GM18520 (cell line): ENCODE results near the gene ITGB1BP1.

Experiments
- ATAC-seq: cut with Tn5 transposase; IDR thresholded peaks from one replicate; pipeline ENCODE4 v1.9.1; 2021; ENCODE audit not compliant: unreplicated experiment

ITGB1BP1 gene

DNA sequence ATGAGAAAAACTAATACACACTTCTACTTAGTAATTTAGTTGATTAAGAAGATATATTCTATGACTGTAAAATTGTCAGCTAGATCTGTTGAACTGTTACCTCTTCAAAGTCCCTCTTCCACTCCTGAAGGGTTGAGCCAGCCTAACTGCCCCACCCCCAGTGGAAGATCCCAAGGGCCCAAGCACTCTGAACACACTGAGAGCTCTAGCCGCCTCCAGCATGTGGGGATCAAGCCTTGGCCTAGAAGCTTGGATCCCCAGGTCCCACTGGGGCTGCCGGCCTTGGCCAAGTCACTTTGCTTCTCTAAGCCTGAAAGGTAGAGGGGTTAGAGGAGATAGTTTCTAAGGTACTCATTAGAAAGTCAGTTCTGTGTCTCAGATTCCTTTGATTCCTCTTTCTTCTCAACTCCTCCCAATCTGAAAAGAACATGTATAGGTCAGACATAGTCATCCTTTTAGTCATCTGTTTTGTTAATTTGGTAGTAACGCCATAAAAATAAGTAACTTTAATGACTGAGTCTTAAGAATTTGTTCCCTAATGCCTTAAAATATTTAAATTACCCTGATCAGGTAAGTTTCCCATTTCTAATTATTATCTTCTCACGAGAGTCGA, 5.7 kb upstream of the ITGB1BP1 start:
- no peak for ATAC-seq

DNA sequence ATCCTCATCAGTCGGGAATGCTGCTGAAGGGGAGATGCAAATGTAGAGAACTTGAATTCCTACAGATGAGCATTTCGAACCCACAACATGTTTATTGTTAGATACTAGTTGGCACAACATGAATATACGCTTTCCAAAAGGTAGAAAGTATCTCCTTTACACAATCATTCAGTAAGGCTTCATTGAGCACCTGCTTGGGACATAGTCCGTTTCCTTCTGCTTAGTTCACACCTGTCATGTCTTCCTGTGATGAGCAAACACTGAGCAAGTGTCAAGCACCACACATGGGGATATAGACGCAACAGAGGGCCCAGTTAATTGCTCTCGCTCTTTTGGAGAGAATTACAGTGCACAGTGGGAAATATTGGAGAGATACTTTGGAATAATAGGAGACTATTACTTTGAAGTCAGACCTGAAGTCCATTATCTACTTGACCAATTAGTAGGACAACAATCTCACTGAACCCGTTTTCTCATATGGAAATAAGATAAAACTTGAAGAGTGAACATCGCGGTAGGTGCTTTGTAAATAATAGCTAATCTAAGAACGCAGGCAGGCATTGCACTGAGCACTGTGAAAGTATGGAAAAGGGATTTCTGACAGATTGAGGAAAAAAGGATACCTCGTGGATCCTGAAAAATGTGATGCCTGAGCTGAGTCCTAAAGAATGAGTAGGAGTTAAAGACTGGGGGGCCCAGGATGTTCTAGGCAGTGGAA, 1.3 kb upstream of the ITGB1BP1 start:
- no peak for ATAC-seq

DNA sequence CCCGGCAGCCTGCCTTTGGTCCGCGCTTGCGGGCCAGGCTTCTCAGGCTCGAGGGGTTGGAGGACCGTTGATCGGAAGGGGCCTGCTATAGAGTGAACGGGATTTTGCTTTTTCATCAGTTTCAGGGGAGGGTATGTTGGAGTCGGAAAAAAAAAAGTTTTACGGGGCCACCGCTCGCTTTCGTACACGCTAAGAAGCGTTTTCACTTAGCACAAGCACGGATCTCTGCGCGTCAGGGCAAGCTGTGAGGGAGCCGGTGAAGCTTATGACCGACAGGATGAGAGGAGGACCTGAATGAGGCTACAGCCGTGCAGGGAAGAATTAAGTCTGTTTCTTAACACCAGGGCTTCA, 569 bp upstream of the ITGB1BP1 start:
- no peak for ATAC-seq

DNA sequence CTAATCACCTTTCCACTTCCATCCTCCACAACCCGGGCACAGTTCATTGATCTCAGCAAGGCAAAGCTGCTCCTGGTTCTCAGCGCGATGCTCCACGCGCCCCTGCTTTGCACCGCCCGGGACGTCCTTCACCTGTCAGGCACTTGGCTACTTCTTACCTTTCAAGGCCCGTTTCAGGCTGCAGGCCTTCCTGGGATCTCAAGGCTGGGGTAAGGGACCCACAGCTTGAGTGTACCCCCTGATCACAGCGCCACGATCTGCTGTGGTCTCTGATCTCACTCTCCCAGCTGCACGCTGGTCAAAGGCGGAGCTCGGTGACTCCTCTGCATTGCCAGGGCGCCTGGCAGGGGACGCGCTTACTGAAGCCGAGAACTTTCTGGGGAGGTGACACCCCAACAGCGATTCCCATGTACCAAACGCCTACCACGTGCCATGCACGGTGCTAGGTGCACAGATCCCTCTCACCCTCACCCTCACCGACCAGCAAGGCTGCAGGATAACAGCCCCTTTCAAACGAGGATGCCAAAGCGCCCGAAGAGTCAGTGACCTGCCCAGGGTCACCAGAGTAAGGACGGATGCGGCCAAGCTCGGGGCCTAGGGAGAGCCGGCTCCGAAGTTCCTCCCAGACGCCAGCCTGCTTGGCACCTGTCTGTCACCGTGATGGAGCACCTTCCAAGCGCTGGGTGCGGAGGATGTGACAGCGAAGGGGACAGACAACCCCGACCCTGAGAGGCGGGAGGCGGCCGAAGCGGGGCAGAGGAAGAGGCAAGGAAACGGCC, 818 bp downstream of the ITGB1BP1 start:
- peak; percentile 7 for ATAC-seq

GRCh38 chr2:9420495-9420894, 2.8 kb downstream of the ITGB1BP1 start:
- no peak for ATAC-seq

- ATAC-seq, result no peak
Observed at GRCh38 chr2:9419541-9419940, 3.8 kb downstream of the ITGB1BP1 start.

DNA sequence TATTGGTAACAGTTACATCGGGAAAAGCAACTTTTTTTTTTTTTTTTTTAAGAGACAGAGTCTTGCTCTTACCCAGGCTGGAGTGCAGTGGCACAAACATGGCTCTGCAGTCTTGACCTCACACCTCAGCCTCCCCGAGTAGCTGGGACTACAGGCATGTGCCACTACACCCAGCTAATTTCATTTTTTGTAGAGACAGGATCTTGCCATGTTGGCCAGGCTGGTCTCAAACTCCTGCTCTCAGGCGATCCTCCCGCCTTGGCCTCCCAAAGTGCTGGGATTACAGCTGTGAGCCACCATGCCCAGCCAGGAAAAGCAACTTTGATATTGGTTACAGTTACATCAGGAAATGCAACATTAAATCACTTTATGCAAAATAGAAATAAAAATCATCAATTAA, 4.6 kb downstream of the ITGB1BP1 start:
- ATAC-seq, result no peak

GRCh38 chr2:9417725-9418124, 5.6 kb downstream of the ITGB1BP1 start:
- ATAC-seq, result no peak

DNA sequence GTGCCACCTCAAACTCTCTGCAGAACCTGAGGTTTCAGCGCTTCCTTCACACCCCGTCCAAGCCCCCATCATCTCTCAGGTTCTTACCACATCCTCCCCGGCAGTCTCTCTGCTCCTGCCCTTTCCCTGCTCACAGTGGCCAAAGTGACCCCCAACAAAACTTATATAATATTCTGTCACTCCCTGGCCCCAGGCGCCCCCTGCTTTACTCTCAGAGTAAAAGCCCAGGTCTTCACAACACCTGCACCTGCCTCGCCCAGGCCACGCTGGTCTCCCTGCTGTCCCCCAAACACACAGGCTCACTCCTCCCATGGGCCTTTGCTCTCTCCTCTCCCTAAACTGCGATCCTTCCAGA, 6.4 kb downstream of the ITGB1BP1 start:
- ATAC-seq, result no peak

GRCh38 chr2:9416267-9416961, 6.9 kb downstream of the ITGB1BP1 start:
- no peak for ATAC-seq

- ATAC-seq, result no peak
Observed at GRCh38 chr2:9415516-9416169, 7.7 kb downstream of the ITGB1BP1 start.

- ATAC-seq, result no peak
Observed at GRCh38 chr2:9412781-9413180, 10.5 kb downstream of the ITGB1BP1 start.

- no peak for ATAC-seq
Observed at GRCh38 chr2:9410108-9410507, 13.2 kb downstream of the ITGB1BP1 start.

- no peak for ATAC-seq
Observed at GRCh38 chr2:9408641-9409151, 14.6 kb downstream of the ITGB1BP1 start.

- no peak for ATAC-seq
Observed at GRCh38 chr2:9407363-9407811, 15.9 kb downstream of the ITGB1BP1 start.

- no peak for ATAC-seq
Observed at GRCh38 chr2:9406529-9407362, 16.6 kb downstream of the ITGB1BP1 start.

GRCh38 chr2:9405636-9406035, 17.7 kb downstream of the ITGB1BP1 start:
- no peak for ATAC-seq

DNA sequence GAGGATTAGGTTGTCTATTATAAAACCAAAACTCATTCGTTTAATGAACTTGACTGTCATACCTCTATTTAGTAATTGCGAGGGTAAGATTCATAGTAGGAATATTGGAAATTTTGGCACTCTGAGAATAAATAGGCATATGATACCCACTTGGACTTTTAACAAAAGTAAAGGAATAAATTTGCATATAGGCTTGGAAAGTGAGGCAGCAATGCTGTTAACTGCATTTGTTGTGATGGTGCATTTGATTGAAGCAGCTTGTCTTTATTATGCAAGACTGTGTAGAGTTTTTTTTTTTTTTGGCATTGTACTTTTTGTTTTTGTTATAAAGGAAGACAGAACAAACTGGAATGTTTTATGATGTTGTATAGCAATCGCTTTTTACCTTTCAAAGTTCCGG, 18.9 kb downstream of the ITGB1BP1 start:
- ATAC-seq, result no peak

DNA sequence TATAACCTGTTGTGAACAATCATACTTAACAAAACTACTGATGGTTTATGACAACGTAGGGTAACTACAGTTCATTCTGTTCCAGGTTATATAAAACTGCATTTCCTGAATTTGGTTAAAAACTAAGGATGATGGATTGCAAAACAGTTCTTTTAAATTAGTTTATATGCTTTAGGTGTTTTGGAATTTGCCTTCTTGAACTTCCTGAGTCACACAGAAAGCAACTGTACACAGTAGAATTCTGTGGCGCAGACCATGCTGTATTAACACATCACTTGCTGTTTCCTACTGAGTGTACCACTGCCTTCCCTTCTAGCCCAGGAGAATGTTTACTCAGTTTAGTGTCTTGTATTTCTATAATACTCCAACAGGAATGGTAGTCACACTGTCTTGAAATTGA, 19.4 kb downstream of the ITGB1BP1 start:
- no peak for ATAC-seq
